ENCODE measurements around the gene KATNB1. TPM values are rescaled to one million over a fixed set of nuclear protein-coding genes. Genes with fewer than 3 reads are reported as not detected.

Gene KATNB1
- total and polyA plus RNA-seq, 2 experiments from 2014 or later, result 31.4 to 65.9 TPM

- Mint-ChIP-seq H3K9me3 (no peaks in the 10 kb centered on the region), H3K36me3 (ENCODE audit: low read depth) (peaks cover 17% of the 10 kb centered on the region), H3K27ac (no peak overlapping the region), H3K4me1 (no peaks in the 10 kb centered on the region), H3K27me3 (ENCODE audit: insufficient read depth, low read depth, poor library complexity) (peaks cover 4% of the 10 kb centered on the region), H3K4me3 (no peak overlapping the region)
- Histone ChIP-seq H3K27ac (ENCODE audit: low read depth) (no peak overlapping the region), H3K4me3 (no peak overlapping the region), H3K36me3 (ENCODE audit: insufficient read depth) (no peaks in the 10 kb centered on the region), H4K20me1 (replicated peaks; ENCODE audit: insufficient read depth) (no peaks in the 10 kb centered on the region; the same call in 1 of the 2 replicates), H3K4me1 (ENCODE audit: insufficient read depth) (no peaks in the 10 kb centered on the region), H3K4me2 (no peak overlapping the region), H3K9me2 (ENCODE audit: insufficient read depth) (no peaks in the 10 kb centered on the region), H3K27me3 (ENCODE audit: insufficient read depth) (no peaks in the 10 kb centered on the region), H3K79me2 (replicated peaks; ENCODE audit: insufficient read depth) (no peaks in the 10 kb centered on the region), H3F3A (replicated peaks; ENCODE audit: low read depth) (no peaks in the 10 kb centered on the region), H2AFZ (no peak overlapping the region)
- ATAC-seq (no peak), DNase-seq (ENCODE audit: low spot score) (no peak)
- TF ChIP-seq CREB1 (CRISPR knock-in tag; IDR thresholded peaks at IDR 0.05; ENCODE audit: low read depth), result no peak
- TF ChIP-seq ZNF114 (CRISPR knock-in tag; IDR thresholded peaks at IDR 0.05), result no peak
- no peak for TF ChIP-seq JUNB (IDR thresholded peaks at IDR 0.05; ENCODE audit: unreplicated experiment)
- no peak for TF ChIP-seq STAT1 (IDR thresholded peaks at IDR 0.05; ENCODE audit: unreplicated experiment)
- no peak for TF ChIP-seq EZH2phosphoT487 (IDR thresholded peaks at IDR 0.05; ENCODE audit: unreplicated experiment)
- no peak for TF ChIP-seq EZH2 (IDR thresholded peaks at IDR 0.05; ENCODE audit: low read depth, unreplicated experiment)
- no peak for TF ChIP-seq REST (IDR thresholded peaks at IDR 0.05; ENCODE audit: unreplicated experiment)
- TF ChIP-seq POLR2AphosphoS5 (IDR thresholded peaks at IDR 0.05; ENCODE audit: low read depth), result no peak
- no peak for TF ChIP-seq CTCF (conservative IDR thresholded peaks at IDR 0.05; ENCODE audit: low read depth in 2 of 2)
- no peak for TF ChIP-seq ETS1 (IDR thresholded peaks at IDR 0.05)
- TF ChIP-seq NANOG (IDR thresholded peaks at IDR 0.05; ENCODE audit: borderline replicate concordance), result no peak
- no peak for TF ChIP-seq ZNF331 (CRISPR knock-in tag; IDR thresholded peaks at IDR 0.05; ENCODE audit: low read depth)
- TF ChIP-seq ZNF462 (CRISPR knock-in tag; IDR thresholded peaks at IDR 0.05), result no peak
Measured at GRCh38 chr16:57749856-57750452, 14.4 kb downstream of the KATNB1 start.

All from GM23338 (cell line).